NCI-H2107 (cell line): ENCODE data around the gene TTC32.

Source experiments
- DNase-seq: peaks from one replicate; lab custom pipeline; 2025; lab: John Stamatoyannopoulos, UW

The TTC32 gene

GRCh38 chr2:19850056-19851050 is 51.4 kb downstream of the TTC32 start:
- DNase-seq = no peak

GRCh38 chr2:19848952-19849351 is 52.8 kb downstream of the TTC32 start:
- DNase-seq = no peak

- DNase-seq = no peak
These were observed 53.6 kb downstream of the TTC32 start for GRCh38 chr2:19848029-19848750.

- no peak for DNase-seq
These were observed 54.3 kb downstream of the TTC32 start for GRCh38 chr2:19847486-19847885.
